Cardiac muscle cell (in vitro differentiated cells and primary cell): Measurements from ENCODE around the gene TAF12. TPM values are rescaled to one million over a fixed set of nuclear protein-coding genes. Genes with fewer than 3 reads are reported as not detected.

Source experiments
- DNase-seq, 2 donors: peaks; one replicate each; pipeline versions ENCODE4 v3.0.0 to v3.0.0-alpha.2; 2010 to 2017; ENCODE audit warnings: low read depth in 1 of 2, low spot score in 1 of 2
- H3K27ac ChIP-seq: fragments of 200-600 bp; sonication (generic); 2 replicates; pipeline ENCODE4 v1.5.1; 2016
- H3K27me3 ChIP-seq: fragments of 200-600 bp; sonication (generic); 2 replicates; pipeline ENCODE4 v1.6.0; 2016; ENCODE audit warnings: control low read depth
- H3K36me3 ChIP-seq: fragments of 200-600 bp; sonication (generic); 2 replicates; pipeline ENCODE4 v1.5.1; 2016; ENCODE audit warnings: control low read depth
- H3K4me1 ChIP-seq: fragments of 200-600 bp; sonication (generic); 2 replicates; pipeline ENCODE4 v1.8.1; 2017; ENCODE audit warnings: low read depth, mild to moderate bottlenecking, mixed run types
- H3K4me3 ChIP-seq: fragments of 200-600 bp; sonication (generic); 2 replicates; pipeline ENCODE4 v1.5.1; 2016; ENCODE audit warnings: mild to moderate bottlenecking
- H3K9me3 ChIP-seq: fragments of 200-600 bp; sonication (generic); 2 replicates; pipeline ENCODE4 v1.5.1; 2017; ENCODE audit warnings: low read depth, mild to moderate bottlenecking, control low read depth
- CTCF ChIP-seq: IDR thresholded peaks from 2 replicates; pipeline ENCODE4 v1.5.1; 2012; ENCODE audit warnings: low read depth, mild to moderate bottlenecking, low read length
- polyA plus RNA-seq: library from polyadenylated mRNA; unstranded; fragments of >200 nt; fragmentation: Nextera tagmentation; extraction: Ambion mirVana; gene quantifications from 2 replicates; pipeline ENCODE4 v1.2.1, GENCODE V29; 2016
- total RNA-seq: library from RNA; depleted of rRNA; stranded (reverse); fragments of >200 nt; gene quantifications from 2 replicates; pipeline ENCODE4 v1.2.3, GENCODE V29; 2016

Gene TAF12
- total and polyA plus RNA-seq, 2 experiments from 2014 or later = 40.3 to 51.9 TPM

- Histone ChIP-seq H3K27me3 (no peaks in the 10 kb centered on the region), H3K27ac (no peak overlapping the region), H3K9me3 (no peaks in the 10 kb centered on the region), H3K4me1 (no peaks in the 10 kb centered on the region), H3K4me3 (no peak overlapping the region), H3K36me3 (no peaks in the 10 kb centered on the region)
- no peak for TF ChIP-seq CTCF
- no peak for DNase-seq
Measured at GRCh38 chr1:28631713-28632112, 11.2 kb downstream of the TAF12 start.

- no peak for TF ChIP-seq CTCF
- DNase-seq = no peak
- H3K27me3 ChIP-seq = no peaks in the 10 kb centered on the region
- H3K9me3 ChIP-seq = no peaks in the 10 kb centered on the region
- H3K36me3 ChIP-seq = peaks cover 26% of the 10 kb centered on the region
- no peak overlapping the region for H3K27ac ChIP-seq
- no peaks in the 10 kb centered on the region for H3K4me1 ChIP-seq
- no peak overlapping the region for H3K4me3 ChIP-seq
Measured at GRCh38 chr1:28613175-28613574, 29.7 kb downstream of the TAF12 start.

- Histone ChIP-seq H3K4me3 (no peak overlapping the region), H3K27ac (peak overlapping the region; percentile 90), H3K4me1 (peaks cover 19% of the 10 kb centered on the region), H3K27me3 (no peaks in the 10 kb centered on the region), H3K36me3 (peaks cover 18% of the 10 kb centered on the region), H3K9me3 (no peaks in the 10 kb centered on the region)
- DNase-seq = no peak
- TF ChIP-seq CTCF = no peak
Measured at GRCh38 chr1:28606771-28607170, 36.1 kb downstream of the TAF12 start.

GRCh38 chr1:28604962-28605361 lies 37.9 kb downstream of the TAF12 start:
- DNase-seq = no peak
- H3K9me3 ChIP-seq = no peaks in the 10 kb centered on the region
- H3K36me3 ChIP-seq = peaks cover 10% of the 10 kb centered on the region
- TF ChIP-seq CTCF = no peak
- peaks cover 19% of the 10 kb centered on the region for H3K4me1 ChIP-seq
- H3K4me3 ChIP-seq = no peak overlapping the region
- H3K27ac ChIP-seq = peak overlapping the region; percentile 90
- H3K27me3 ChIP-seq = no peaks in the 10 kb centered on the region

GRCh38 chr1:28604411-28604810 lies 38.5 kb downstream of the TAF12 start:
- Histone ChIP-seq H3K27me3 (no peaks in the 10 kb centered on the region), H3K4me1 (peaks cover 19% of the 10 kb centered on the region), H3K4me3 (no peak overlapping the region), H3K36me3 (peaks cover 10% of the 10 kb centered on the region), H3K9me3 (no peaks in the 10 kb centered on the region), H3K27ac (peak overlapping the region; percentile 90)
- TF ChIP-seq CTCF = no peak
- DNase-seq = peak in 1 of 2 donors; percentile 69
